ENCODE measurements around the gene ZNRF1.

ZNRF1 gene

GRCh38 chr16:75099738-75100602, 101.1 kb downstream of the ZNRF1 start:
- DNase-seq (ENCODE audit: insufficient read length, low spot score) (no peak), FAIRE-seq (no peak)
- TF ChIP-seq CTCF (IDR thresholded peaks at IDR 0.05; ENCODE audit: insufficient read depth, missing control alignments), result no peak

GRCh38 chr16:75100603-75100990, 101.8 kb downstream of the ZNRF1 start:
- no peak for DNase-seq (ENCODE audit: insufficient read length, low spot score)
- no peak for FAIRE-seq

GRCh38 chr16:75101635-75102034, 102.8 kb downstream of the ZNRF1 start:
- DNase-seq (ENCODE audit: insufficient read length, low spot score) (no peak), FAIRE-seq (no peak)
- no peak for TF ChIP-seq CTCF (IDR thresholded peaks at IDR 0.05; ENCODE audit: insufficient read depth, missing control alignments)

More at GRCh38 chr16:75100603-75100990, 101.8 kb downstream of the ZNRF1 start:
- TF ChIP-seq CTCF (IDR thresholded peaks at IDR 0.05; ENCODE audit: insufficient read depth, missing control alignments), result no peak

GRCh38 chr16:75102595-75102994, 103.8 kb downstream of the ZNRF1 start:
- no peak for TF ChIP-seq CTCF (IDR thresholded peaks at IDR 0.05; ENCODE audit: insufficient read depth, missing control alignments)
- DNase-seq (ENCODE audit: insufficient read length, low spot score), result no peak
- no peak for FAIRE-seq

- DNase-seq (ENCODE audit: insufficient read length, low spot score), result no peak
- no peak for FAIRE-seq
- TF ChIP-seq CTCF (IDR thresholded peaks at IDR 0.05; ENCODE audit: insufficient read depth, missing control alignments), result no peak
These were observed 105.2 kb downstream of the ZNRF1 start for GRCh38 chr16:75103994-75104393.

GRCh38 chr16:75104836-75105235, 106.0 kb downstream of the ZNRF1 start:
- TF ChIP-seq CTCF (IDR thresholded peaks at IDR 0.05; ENCODE audit: insufficient read depth, missing control alignments), result no peak
- no peak for FAIRE-seq
- no peak for DNase-seq (ENCODE audit: insufficient read length, low spot score)
